ENCODE results near the gene TCF7L2. TPM values are rescaled to one million over a fixed set of nuclear protein-coding genes. Genes with fewer than 3 reads are reported as not detected.
A peak's percentile ranks its signal among the peaks of the same experiment; 100 is the strongest.

Gene TCF7L2
- total and polyA plus RNA-seq, 9 of the 15 experiments (the other 6 are each of a cell fraction or from before 2014, with no cell fraction given) = 0.32 to 2.8 (median 0.92) TPM

DNA sequence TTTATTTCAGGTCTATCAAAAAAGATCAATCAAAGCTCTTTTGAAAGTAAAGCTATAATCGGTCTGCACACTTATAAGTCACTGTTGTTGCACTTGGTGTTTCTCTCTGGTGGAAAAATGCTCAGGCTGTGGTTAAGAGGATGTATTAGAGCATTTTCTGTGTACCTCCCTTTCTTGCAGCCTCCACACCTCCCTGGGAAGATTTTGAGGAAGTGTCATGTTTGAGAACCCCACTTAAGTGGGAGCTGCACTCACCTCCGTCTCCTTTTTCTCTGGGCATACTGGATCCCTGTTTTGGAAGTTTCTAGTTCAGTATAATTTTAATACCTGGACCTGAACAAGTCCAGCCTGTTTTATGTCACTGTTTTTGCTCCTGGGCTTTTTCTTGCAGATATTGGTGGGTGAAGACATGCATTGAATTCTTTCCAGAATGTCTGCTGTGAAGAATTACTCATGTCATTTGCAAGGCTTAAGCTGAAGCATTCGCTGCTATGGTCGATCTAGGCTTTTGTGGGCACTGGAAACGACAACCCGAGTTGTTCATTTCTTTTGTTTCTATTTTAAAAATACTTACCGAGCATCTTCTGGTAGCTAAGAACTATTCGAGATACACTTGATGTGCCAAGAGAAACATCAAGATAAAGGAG lies 36.6 kb downstream of the TCF7L2 start:
- H3K79me2 ChIP-seq (ENCODE audit: control insufficient read depth, insufficient read depth, low read length) = no peaks in the 10 kb centered on the region
- H3K9me1 ChIP-seq (ENCODE audit: control insufficient read depth, insufficient read depth, low read length) = no peaks in the 10 kb centered on the region
- H3K9me3 ChIP-seq (replicated peaks; ENCODE audit: control insufficient read depth, insufficient read depth, low read depth, low read length) = no peaks in the 10 kb centered on the region
- no peaks in the 10 kb centered on the region; a peak in 1 of 5 replicates for H3K4me1 ChIP-seq (replicated peaks in 1 of 2; ENCODE audit: control insufficient read depth in 2 of 2, insufficient read depth in 2 of 2, low read length in 2 of 2)
- CTCF ChIA-PET (ENCODE audit: low intra/inter-chr PET ratio) = no interaction called here
- H3K4me2 ChIP-seq (ENCODE audit: insufficient read depth, low read length) = no peak overlapping the region
- H3K4me3 ChIP-seq = no peak overlapping the region
- H2AFZ ChIP-seq (ENCODE audit: low read depth, low read length) = no peak overlapping the region
- POLR2A ChIA-PET = interaction anchor here (0.6 kb wide), 1 partner anchor 253 kb away, joined by 3 read pairs; no protein-coding TSS in a partner anchor
- TF ChIP-seq SPI1 (IDR thresholded peaks at IDR 0.05; ENCODE audit: borderline replicate concordance, low read depth, low read length) (peak; percentile 44; the same call in 1 of the 2 replicates), SMAD3 (CRISPR knock-in tag; conservative IDR thresholded peaks at IDR 0.05) (no peak)
- H3K27me3 ChIP-seq (ENCODE audit: control insufficient read depth in 2 of 2, insufficient read depth in 2 of 2, low read length in 2 of 2) = no peaks in the 10 kb centered on the region
- no peak overlapping the region for H3K9ac ChIP-seq (ENCODE audit: insufficient read depth in 1 of 2, low read depth in 2 of 2, low read length in 2 of 2)
- H3K36me3 ChIP-seq (ENCODE audit: control insufficient read depth, insufficient read depth, low read length) = no peaks in the 10 kb centered on the region
- 4% methylated on average over 8 of the region's 8 CpGs for WGBS (ENCODE audit: insufficient coverage, low coverage, missing lambda C conversion rate)
- H4K20me1 ChIP-seq (replicated peaks; ENCODE audit: control insufficient read depth, insufficient read depth, low read length) = no peaks in the 10 kb centered on the region
- no peak overlapping the region for H3K27ac ChIP-seq (ENCODE audit: extremely low read depth, low read depth, low read length)
- intact Hi-C loops (cut with micrococcal nuclease) = no loop called here
- FAIRE-seq (no peak), ATAC-seq (no peak), DNase-seq (ENCODE audit: extremely low read depth in 1 of 4, low spot score in 3 of 4) (no peak)
- no TSS peak for BruUV-seq (replicated peaks)
- in situ Hi-C loops (cut with MboI) = no loop called here

DNA sequence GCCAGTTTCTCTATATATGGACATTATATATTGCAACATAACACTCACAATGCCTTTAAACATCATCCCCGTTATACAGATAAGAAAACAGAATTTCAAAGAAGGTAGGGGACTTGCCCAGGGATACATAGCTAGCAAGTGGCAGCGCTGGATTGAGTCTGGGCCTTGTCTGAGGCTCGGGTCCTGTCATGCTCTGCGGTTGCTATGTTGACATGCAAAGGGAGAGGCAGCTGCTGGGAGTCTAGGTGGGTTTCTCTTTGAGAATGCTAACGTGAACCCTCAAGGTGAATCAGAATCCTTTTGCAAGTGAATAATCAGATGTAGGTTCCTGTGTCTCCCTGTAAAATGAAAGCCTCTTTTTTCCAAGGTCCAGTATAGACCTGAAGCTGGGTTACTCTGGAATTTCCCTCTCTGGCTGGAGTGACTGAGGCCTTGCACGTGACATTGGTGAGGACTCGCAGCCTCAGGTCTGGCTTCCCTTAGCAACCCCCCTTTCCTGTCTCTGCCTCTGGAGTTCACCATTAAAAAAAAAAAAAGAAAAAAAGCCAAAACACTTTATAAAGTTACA lies 38.9 kb downstream of the TCF7L2 start:
- Histone ChIP-seq H2AFZ (ENCODE audit: low read depth, low read length) (no peak overlapping the region), H3K36me3 (ENCODE audit: control insufficient read depth, insufficient read depth, low read length) (no peaks in the 10 kb centered on the region), H3K27me3 (ENCODE audit: control insufficient read depth in 2 of 2, insufficient read depth in 2 of 2, low read length in 2 of 2) (no peaks in the 10 kb centered on the region; a peak in 1 of 5 replicates), H3K79me2 (ENCODE audit: control insufficient read depth, insufficient read depth, low read length) (no peaks in the 10 kb centered on the region), H3K4me3 (no peak overlapping the region), H3K9me1 (ENCODE audit: control insufficient read depth, insufficient read depth, low read length) (no peaks in the 10 kb centered on the region), H3K9me3 (replicated peaks; ENCODE audit: control insufficient read depth, insufficient read depth, low read depth, low read length) (no peaks in the 10 kb centered on the region), H3K4me1 (replicated peaks in 1 of 2; ENCODE audit: control insufficient read depth in 2 of 2, insufficient read depth in 2 of 2, low read length in 2 of 2) (no peaks in the 10 kb centered on the region; a peak in 1 of 5 replicates), H3K9ac (ENCODE audit: insufficient read depth in 1 of 2, low read depth in 2 of 2, low read length in 2 of 2) (no peak overlapping the region), H4K20me1 (replicated peaks; ENCODE audit: control insufficient read depth, insufficient read depth, low read length) (no peaks in the 10 kb centered on the region), H3K27ac (ENCODE audit: extremely low read depth, low read depth, low read length) (no peak overlapping the region), H3K4me2 (ENCODE audit: insufficient read depth, low read length) (no peak overlapping the region)
- DNase-seq (ENCODE audit: extremely low read depth in 1 of 4, low spot score in 3 of 4) (no peak), ATAC-seq (no peak), FAIRE-seq (no peak)
- 20% methylated on average over 6 of the region's 7 CpGs for WGBS (ENCODE audit: insufficient coverage, low coverage, missing lambda C conversion rate)
- CTCF ChIA-PET (ENCODE audit: low intra/inter-chr PET ratio) = interaction anchor here (0.6 kb wide), 1 partner anchor 11 kb away, joined by 3 read pairs; no protein-coding TSS in a partner anchor
- in situ Hi-C loops (cut with MboI) (no loop called here), intact Hi-C loops (cut with micrococcal nuclease) (no loop called here)
- no TSS peak for BruUV-seq (replicated peaks)
- POLR2A ChIA-PET = interaction anchor here (0.9 kb wide), 1 partner anchor 11 kb away, joined by 3 read pairs; no protein-coding TSS in a partner anchor
- TF ChIP-seq ZNF644 (tag; IDR thresholded peaks at IDR 0.05; ENCODE audit: low read depth) (no peak), ZNF197 (CRISPR knock-in tag; IDR thresholded peaks at IDR 0.05; ENCODE audit: low read depth) (no peak), RBM17 (IDR thresholded peaks at IDR 0.05; ENCODE audit: borderline replicate concordance, low read depth, low read length) (no peak), YY1 (IDR thresholded peaks at IDR 0.05; ENCODE audit: borderline replicate concordance in 1 of 3, control insufficient read depth in 1 of 3, extremely low read depth in 1 of 3, insufficient read depth in 3 of 3, insufficient read length in 1 of 3, insufficient replicate concordance in 2 of 3, low read depth in 1 of 3, low read length in 2 of 3) (no peak), ELF1 (tag; IDR thresholded peaks at IDR 0.05) (no peak), NFATC3 (IDR thresholded peaks at IDR 0.05) (no peak), RBM22 (IDR thresholded peaks at IDR 0.05; ENCODE audit: low read depth, low read length, poor library complexity, severe bottlenecking) (no peak)
- TF ChIP-seq, protein P1, sequence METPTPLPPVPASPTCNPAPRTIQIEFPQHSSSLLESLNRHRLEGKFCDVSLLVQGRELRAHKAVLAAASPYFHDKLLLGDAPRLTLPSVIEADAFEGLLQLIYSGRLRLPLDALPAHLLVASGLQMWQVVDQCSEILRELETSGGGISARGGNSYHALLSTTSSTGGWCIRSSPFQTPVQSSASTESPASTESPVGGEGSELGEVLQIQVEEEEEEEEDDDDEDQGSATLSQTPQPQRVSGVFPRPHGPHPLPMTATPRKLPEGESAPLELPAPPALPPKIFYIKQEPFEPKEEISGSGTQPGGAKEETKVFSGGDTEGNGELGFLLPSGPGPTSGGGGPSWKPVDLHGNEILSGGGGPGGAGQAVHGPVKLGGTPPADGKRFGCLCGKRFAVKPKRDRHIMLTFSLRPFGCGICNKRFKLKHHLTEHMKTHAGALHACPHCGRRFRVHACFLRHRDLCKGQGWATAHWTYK (CRISPR knock-in tag; IDR thresholded peaks at IDR 0.05) = no peak
